Measurements from ENCODE around the gene TPRG1L.

GRCh38 chr1:3653286-3653618, 28.4 kb downstream of the TPRG1L start:
- no peak for TF ChIP-seq CTCF (IDR thresholded peaks at IDR 0.05; ENCODE audit: borderline replicate concordance, extremely low read depth, low read length, poor library complexity, severe bottlenecking)
- no peak for TF ChIP-seq EZH2 (IDR thresholded peaks at IDR 0.05; ENCODE audit: borderline replicate concordance, low read depth, low read length, severe bottlenecking)

Measured in DND-41 (cell line).